Stimulated activated CD8-positive, alpha-beta memory T cell treated with anti-CD3 and anti-CD28 coated beads, Interleukin-4, amount 100 ng/mL, for 24 hours (primary cell): ENCODE results near the gene THSD4.
"Not testable (repeated sequence)": the region's sequence is repeated elsewhere in the genome, so short reads cannot be mapped to it uniquely, and the experiment has no call there.

Experiments used
- DNase-seq: peaks from one replicate; pipeline ENCODE4 v3.0.0-alpha.2; 2020; ENCODE audit warnings: low read depth

THSD4 gene

DNA sequence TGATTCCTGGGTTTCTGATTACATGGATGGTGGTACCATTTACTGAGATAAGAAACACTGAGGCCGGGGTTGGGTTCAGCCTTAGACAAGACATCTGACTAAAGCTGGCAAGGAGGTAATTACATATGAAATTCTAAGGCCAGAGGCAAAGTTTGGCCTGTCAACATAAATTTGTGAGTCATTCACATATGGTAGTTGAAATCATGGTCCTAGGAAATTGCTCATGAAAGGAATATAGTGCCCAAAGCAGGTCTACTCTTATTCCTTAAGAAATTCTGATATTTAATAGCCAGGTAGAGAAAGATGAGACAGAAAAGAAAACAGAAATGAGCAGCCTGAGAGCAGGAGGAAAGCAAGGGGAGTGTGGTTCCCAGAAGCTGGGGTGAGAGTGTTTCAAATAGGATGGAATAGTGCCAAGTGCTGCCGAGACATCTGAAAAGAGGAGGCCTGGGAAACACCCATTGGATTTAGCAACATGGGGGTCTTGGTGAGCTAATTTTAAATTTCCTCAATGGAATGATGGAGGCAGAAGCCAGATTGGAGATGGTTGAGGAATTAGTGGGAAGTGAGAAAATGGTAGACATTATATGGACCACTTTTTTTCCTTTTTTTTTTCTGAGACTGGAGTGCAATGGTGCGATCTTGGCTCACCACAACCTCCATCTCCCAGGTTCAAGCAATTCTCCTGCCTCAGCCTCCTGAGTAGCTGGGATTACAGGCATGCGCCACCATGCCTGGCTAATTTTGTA, 610.1 kb downstream of the THSD4 start:
- not testable (repeated sequence) for DNase-seq

DNA sequence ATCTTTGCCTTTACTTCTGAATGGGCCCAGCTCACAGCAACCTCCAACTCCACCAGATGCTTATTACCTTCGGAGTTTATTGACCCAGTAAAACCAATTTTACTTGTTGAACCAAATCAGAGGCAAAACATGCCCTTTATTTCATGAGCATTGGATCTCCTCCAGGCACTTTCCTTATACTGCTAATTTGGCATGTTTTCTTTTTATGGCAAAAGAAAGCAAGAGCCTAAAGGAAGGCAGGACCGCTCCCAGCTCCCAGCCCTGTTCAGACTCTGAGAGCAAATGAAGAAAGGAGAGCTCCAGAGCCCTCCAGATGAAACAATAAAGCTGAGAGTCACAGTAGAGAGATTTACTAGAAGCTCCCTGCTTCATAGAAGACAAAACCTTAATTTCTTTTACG, 613.6 kb downstream of the THSD4 start:
- no peak for DNase-seq

DNA sequence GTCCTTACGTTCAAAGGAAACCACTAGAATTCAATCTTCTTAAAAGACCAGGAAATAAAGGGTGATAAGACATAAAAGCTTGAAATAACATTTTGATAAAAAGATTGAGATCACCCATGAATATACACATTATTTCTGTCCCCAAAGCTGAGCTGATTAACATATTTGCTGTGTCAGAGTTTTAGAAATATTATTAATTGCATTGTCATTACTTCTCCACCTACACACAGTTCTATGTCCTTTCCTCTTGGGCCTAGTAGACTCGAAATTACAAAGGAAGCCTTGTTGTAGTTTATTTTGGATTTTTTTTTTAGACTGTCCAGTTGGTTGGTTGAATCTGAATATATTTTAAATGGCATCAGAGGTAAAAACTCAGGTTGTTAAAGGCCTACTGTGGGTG, 614.0 kb downstream of the THSD4 start:
- no peak for DNase-seq

DNA sequence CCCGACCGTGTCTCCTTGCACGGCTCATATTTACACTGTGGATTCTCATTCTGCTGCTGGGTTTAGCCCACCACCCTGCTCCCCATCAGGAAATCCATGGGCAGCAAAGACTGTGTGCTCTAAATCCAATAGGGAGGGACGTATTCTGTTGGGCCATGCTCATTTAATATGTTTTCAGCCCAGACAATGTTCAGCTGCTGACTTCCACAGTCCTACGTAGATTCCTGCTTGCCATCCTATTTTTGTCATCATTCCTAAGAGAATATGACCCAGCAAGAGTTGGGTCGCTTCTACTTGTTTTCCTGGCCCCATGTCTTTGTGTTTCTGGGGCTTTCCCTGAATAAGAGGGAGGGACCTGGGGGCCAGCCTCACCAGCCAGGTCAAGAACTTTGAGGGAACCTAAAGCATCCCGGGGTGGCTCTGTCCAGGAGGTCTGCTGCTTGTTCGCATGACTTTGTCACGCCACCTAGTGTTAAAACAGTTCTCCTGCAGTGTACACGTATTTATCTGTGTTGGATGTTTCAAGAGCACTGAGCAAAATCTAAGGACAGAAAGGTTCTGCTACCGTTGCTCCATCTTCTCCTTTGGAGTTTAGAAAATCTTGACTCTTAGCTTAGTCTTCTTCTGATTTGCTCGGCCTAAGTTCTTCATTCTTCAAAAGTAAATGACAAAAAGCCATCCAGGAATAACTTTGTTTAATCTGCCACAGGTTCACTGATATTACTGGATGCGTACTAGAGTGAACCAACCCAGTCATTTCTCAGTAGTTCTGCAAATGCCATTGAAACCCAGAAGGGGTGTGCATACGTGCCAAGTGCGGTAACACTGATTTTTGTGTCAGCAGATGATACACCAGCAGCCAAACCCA, 615.2 kb downstream of the THSD4 start:
- no peak for DNase-seq

DNA sequence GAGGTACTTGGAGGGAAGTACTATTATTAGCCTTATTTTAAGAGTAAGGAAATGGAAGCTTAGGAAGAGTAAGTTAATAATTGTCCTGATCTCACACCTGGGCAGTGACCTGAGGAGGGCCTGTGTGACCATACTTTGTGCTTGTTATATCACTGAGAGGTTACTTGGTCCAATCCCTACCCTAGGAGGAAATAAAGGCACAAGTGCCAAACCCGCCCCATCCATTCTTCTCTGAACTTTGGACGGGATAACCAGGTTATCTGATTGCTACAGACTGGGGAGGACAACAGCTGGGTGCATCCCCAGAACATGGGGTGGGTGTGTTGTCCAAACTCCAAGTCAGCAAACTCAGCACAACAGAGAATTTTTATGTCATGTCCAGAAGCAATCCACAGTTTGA, 617.4 kb downstream of the THSD4 start:
- DNase-seq, result no peak

DNA sequence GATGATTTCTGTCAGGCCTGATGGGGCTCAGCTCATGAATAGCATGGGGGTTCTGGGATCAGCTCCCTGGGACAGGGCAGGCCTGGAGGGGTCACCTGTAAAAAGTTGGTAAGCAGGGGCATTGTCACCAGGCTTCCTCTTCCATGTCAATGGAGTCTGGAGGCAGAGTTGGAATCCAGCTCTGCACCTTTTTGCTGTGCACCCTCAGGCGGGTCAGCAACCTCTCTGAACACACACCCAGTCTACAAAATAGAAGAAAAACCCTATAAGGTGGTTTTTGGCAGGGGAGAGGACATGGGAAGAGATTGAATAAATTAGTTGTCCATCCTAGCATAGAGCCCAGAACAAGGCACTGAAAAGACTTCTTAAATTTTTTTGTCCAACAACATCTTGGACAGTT, 617.9 kb downstream of the THSD4 start:
- no peak for DNase-seq

DNA sequence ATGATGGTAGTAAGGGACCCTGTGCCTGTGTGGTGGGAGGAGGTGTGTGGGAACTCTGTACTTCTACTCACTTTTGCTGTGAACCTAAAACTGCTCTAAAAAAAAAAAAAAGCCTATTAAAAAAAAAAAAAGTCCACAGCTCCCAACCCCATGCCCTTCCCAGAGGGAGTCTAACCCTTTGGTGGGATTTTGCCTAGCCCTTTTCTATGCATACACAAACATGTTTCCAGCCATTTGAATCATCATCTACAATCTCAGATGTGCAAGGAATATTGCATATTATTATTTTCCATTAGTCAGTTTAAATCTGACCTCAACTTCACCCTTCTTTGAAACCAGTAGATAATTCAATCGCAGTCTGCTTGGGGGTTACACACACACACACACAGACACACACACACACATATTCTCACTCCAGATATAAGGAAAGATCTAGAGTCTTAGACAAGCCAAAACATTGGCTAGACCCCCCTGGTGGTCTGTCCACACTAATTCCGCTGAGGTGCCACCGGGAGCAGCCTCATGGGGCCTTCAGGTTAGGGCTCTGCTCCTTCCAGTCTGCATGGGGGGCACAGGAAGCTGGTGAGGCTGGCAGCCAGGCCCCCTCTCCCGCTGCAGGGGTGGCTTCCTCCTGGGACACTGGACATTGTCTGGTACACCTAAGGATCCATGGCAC, 619.6 kb downstream of the THSD4 start:
- DNase-seq, result no peak

DNA sequence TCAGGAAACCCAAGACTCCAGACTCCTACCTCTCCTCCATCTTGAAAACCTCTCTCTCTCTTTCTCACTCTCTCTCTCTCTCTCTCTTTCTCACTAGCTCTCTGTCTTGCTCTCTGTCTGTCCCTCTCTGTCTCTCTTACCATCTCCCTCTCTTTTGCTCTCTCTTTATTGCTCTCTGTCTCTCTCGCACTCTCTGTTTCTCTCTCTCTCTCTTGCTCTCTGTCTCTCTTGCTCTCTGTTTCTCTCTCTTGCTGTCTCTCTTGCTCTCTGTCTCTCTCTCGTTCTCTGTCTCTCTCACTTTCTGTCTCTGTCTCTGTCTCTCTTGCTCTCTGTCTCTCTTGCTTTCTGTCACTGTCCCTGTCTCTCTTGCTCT, 620.1 kb downstream of the THSD4 start:
- no peak for DNase-seq

DNA sequence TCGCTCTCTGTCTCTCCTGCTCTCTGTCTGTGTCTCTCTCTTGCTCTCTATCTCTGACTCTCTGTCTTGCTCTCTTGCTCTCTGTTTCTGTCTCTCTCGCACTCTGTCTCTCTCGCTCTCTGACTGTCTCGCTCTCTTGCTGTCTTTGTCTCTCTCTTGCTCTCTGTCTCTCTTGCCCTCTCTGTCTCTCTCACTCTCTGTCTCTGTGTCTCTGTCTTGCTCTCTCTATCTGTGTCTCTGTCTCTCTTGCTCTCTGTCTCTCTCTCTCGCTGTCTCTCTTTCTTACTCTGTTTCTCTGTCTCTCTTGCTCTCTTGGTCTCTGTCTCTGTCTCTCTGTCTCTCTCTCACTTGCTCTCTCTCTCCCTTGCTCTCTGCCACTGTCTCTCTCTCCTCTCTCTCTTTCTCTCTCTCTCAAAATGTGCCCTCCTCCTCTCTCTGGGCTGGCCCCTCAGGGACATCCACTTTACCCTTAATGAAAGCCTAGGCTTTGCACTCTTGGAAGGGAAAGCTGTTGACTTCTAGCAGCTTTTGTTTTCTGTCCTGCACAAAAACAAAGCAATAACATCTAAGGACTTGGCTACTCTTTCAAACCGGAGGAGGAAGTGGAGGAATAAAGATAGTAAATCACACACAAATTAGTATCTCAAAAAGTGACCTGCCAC, 621.1 kb downstream of the THSD4 start:
- DNase-seq, result no peak

DNA sequence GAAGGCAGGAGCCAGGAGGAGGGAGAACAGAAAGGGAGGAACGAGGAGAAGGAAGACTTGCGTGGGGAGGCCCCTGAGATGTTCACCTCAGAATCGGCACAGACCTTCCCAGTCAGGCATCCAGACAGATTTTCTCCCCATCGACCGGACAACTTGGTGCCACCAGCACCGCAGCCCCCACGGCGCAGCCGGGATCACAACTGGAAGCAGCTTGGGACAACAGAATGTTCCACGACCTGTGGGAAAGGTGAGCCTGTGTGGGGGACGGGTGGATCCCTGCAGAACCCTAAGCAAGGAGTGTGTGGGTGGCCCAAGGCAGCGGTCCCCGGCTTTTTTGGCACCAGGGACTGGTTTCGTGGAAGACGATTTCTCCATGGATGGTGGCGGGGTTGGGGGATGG, 622.5 kb downstream of the THSD4 start:
- no peak for DNase-seq

DNA sequence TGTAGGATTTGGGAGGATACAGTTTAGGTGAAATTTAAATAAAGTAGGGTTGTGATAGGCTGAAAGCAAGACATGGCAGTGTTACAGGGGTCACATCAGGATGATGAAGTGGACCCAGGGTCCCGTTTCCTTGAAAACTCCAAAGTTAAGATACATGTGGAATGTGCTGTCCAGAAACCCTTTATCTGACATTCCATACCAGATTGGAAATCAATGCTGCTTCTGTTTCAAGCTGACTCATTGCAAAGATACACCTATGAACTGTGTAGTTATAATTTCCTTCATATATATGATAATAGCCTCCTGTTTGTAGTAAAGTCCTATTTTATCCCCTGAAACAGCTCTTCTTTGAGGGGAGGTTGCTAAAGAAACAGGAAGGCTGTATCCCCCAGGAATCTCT, 624.1 kb downstream of the THSD4 start:
- DNase-seq, result no peak

DNA sequence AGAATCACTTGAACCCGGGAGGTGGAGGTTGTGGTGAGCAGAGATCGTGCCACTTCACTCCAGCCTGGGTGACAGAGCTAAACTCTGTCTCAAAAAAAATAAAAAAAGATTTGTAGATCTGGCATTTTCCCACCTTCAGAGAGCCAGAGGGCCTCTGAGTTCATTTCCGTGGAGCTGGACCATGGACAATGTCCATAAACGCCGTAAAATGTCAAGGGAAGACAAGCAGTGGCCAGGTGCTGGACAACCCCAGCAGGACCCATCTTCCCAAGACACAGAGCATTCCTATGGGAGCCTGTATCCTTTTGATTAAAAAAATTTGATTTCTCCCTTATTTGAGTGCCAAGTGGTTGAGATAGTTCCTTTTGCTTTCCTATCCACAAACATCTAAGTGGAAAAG, 627.7 kb downstream of the THSD4 start:
- DNase-seq, result no peak

DNA sequence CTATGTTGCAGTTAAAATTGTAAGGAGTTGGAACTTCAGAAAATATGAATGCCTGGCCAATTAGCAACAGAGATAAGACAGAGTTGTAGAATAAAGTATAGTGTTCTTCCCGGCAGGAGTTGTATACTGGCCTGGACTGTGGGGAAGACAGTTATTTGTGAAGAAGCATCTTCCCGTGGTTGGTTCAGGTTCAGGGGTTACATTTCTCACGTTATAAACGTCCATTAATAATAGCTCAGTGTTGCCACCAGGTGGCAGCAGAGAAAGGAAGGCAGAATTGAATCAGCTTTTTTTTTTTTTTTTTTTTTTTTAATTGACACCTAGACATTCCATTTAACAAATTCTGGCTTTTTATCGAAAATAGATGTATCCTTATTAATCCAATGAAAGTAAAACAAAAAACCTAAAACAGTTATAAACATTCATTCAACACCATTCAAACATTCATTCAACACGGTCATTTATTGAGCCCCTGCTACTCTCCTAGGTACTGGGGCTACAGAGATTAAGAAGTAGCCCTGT, 628.7 kb downstream of the THSD4 start:
- DNase-seq, result peak; percentile 38

DNA sequence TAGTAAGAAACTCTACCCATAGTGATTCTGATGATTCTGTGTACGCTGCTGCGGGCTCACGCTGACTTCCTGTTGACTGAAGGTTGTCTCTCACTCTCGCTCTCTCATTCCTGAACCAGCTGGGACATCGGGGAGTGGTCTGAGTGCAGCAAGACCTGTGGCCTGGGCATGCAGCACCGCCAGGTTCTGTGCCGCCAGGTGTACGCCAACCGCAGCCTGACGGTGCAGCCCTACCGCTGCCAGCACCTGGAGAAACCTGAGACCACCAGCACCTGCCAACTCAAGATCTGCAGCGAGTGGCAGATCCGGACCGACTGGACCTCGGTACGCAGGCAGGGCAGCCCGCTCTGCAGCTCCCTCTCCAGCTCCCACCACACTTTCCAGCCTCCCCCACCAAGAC, 631.4 kb downstream of the THSD4 start:
- DNase-seq, result no peak

DNA sequence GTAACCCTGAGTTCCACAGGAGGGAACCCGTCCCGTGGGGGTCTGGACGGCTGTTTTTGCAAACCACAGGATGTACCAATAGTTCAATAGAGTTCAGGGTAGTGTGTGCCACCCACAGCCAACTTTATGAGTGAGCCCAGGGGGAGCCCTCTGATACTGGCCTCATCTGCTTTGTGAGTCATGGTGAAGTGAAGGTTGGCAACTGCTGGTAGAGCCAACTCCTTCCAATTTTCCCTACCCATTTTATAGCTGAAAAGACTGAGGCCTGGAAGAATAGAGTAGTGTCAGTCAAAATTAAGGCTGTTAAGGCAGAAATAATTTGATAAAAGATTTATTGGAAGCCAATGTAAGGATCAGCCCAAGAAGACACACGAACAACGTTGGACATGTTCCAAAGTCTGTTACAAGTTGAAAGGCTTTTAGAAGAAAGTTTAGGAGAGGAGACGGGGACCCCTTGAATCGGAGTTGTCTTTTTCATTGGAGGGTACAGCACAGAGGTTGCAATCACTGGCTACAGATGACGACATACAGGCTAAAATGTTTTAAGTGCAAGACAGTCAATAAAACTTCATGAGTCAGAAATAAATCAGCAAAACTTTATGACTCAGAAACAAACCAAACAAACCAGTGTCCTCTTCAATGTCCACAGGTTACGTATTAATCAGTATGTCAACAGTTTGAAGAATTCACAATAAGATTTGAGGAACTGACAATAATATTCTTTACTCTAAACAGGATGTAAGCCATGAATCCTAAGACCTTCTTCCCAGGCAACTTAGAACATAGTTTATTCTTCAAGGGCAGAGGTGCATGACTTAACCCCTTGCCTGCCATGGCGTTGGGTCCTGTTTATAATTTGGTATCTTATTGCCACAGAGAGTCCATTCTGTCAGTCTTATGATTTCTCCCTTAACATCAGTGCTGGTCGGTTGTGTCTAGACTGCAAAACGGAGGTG, 632.1 kb downstream of the THSD4 start:
- no peak for DNase-seq

DNA sequence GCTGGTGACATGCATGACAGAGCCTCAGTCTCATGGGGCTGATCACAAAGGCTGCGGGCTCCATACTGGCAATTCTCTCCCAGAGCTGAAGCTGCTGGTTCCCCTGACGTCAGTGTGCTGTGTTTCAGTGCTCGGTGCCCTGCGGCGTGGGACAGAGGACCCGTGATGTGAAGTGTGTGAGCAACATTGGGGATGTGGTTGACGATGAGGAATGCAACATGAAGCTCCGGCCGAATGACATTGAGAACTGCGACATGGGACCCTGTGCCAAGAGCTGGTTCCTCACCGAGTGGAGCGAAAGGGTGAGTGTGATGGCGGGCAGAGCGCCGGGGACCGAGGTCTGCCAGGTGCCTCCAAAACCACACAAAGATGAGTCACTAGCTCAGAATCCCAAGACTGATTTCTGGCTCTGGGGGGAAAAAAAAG, 633.0 kb downstream of the THSD4 start:
- DNase-seq, result no peak

DNA sequence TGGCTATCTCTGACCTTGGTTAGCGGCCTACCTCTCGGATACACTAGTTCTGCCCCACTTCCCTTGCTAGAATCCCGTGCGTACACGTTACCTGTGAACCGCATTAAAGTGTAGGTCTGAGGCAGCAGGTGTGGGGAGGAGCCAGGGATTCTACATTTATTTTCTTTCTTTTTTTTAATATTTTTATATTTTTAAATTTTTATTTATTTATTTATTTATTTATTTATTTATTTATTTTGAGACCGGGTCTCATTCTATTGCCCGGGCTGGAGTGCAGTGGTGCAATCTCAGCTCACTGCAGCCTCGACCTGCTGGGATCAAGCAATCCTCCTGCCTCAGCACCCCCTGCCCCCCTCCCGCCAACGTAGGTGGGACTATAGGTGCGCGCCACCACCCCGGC, 634.2 kb downstream of the THSD4 start:
- DNase-seq, result no peak

DNA sequence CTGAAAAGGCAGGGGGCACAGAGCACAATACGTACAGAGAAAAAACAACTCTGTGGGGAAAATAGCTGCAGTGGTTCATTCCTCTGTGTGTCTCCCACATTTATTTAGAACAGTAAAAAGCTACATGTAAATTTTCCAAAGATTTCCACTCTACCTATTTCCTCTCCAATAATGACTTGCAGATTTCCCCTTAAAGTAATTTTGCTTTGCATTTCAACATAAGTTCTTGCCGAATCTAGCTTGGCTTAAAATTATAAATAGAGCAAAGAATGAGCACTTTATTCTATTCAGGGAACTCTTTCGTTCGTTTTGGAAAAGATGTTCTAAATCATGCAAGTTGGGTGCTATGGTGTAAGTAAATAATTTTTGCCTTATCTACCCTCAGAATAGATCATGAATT, 636.9 kb downstream of the THSD4 start:
- DNase-seq, result no peak

DNA sequence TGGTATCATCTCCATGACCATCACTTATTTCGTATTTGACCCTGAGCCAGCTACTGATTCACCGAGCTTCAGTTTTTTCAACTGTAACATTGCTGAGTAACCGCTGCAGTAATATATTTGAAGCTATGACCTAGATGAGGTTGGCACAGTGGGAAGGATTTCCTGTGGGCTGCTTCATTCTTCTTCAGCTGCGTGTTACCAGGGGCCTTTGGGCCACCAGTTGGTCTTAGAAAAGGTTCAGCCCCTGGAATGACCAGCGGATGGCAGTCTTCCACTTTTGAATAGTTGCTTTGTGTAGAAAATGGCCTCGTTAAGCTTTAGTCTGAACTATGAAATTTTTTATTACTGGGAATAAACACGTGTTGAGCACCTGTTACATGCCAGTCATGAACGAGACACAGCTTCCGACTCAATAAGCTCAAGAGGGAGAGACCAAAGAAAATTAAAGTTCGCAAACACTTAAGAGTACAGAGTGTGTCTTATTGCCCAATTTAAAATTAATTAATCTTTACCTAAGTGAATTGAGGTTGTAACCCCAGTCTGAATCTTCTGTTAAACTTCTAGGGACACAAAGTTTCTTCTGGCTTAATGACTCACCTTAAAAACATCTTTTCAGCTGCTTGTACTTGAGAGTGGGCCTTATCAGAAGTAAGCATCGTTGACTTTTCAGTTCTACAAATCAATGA, 637.5 kb downstream of the THSD4 start:
- DNase-seq, result no peak

DNA sequence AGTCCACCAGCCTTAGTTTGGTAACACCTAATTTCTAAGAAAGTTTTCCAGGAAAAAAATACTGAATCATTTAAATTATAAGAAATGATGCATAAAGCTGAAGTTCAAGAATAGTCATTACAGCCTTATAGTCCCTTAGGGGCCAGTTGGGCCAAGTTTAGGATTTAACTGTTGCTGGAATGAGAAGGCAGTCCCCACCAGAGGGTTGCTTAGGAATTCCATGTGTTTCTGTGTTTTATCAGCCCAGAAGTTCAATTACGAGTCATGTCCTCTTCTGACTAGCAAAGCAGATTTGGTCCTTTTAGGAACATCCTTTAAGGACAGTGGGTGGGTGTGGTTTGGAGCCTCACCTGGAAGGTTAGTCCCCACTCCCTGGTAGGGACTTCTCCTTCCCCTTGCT, 638.1 kb downstream of the THSD4 start:
- no peak for DNase-seq
